ENCODE measurements around the gene ATP6V1G1. TPM values are rescaled to one million over a fixed set of nuclear protein-coding genes. Genes with fewer than 3 reads are reported as not detected.
A peak's percentile ranks its signal among the peaks of the same experiment; 100 is the strongest.

Gene ATP6V1G1
- polyA plus RNA-seq, 2 of the 4 experiments (the other 2 are of a cell fraction): 115 to 168 TPM

DNA sequence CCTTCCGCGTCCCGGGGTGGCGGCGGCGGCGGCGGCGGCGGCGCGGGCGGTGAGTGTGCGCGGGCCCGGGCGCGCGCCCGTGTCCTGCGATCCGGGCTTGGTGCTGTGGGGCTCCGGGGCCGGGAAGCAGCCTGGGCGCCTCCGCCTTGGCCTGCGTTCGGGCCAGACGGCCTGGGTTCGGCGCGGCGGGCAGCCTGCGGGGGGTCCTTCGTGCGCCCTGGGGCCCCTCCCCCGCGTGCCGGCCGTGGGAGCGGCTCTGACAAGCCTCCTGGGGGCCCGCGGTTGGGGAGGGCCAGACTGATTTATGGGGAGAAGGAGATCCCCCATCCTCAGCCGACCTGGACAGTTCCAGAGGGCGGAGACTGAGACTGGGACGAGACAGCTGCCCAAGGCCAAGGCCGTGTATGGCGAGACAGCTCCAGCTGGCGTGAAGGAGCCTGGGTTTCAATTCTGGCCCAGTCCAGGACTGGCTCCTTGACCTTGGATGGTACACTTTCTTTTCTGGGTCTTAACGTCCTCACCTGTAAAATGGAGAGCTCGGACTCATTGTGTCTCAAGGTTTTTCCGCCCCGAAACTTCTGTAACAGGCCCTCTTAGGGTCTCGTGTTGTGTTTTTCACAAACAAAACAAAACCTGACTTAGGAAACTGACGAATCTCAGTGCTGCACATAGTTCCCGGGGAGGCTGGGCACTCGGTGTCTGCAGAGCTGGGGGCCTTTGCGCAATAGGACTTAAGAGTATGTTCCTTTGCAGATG lies 24.1 kb downstream of the ATP6V1G1 start:
- no peak for FAIRE-seq
- peaks cover 24% of the 10 kb centered on the region for H3K4me1 ChIP-seq
- H3K27ac ChIP-seq: peak overlapping the region; percentile 89 to 98
- peak overlapping the region; percentile 65 for H3K4me3 ChIP-seq
- peak; percentile 81 to 88 for ATAC-seq
- H3K9me3 ChIP-seq: no peaks in the 10 kb centered on the region
- DNase-seq (ENCODE audit: low read depth in 1 of 2, low spot score in 1 of 2): peak; percentile 50 to 63
- WGBS (ENCODE audit: missing lambda C conversion rate): 23% methylated on average over 21 of the region's 58 CpGs
- CTCF ChIA-PET: interaction anchor here (0.6 to 3.0 kb wide), 10 partner anchors 9 to 263 kb away, joined by 3 to 7 read pairs (median 4); no protein-coding TSS in a partner anchor
- TF ChIP-seq CEBPB (IDR thresholded peaks at IDR 0.05) (peak; percentile 68 to 87), JUN (IDR thresholded peaks at IDR 0.05) (peak in 1 of 2 experiments; percentile 62; a peak in 2 of 5 replicates), HOXB5 (CRISPR knock-in tag; IDR thresholded peaks at IDR 0.05) (0 out of 2 replicates have a peak, but pooled peaks have one; percentile 37)
- TF ChIP-seq, protein P1, sequence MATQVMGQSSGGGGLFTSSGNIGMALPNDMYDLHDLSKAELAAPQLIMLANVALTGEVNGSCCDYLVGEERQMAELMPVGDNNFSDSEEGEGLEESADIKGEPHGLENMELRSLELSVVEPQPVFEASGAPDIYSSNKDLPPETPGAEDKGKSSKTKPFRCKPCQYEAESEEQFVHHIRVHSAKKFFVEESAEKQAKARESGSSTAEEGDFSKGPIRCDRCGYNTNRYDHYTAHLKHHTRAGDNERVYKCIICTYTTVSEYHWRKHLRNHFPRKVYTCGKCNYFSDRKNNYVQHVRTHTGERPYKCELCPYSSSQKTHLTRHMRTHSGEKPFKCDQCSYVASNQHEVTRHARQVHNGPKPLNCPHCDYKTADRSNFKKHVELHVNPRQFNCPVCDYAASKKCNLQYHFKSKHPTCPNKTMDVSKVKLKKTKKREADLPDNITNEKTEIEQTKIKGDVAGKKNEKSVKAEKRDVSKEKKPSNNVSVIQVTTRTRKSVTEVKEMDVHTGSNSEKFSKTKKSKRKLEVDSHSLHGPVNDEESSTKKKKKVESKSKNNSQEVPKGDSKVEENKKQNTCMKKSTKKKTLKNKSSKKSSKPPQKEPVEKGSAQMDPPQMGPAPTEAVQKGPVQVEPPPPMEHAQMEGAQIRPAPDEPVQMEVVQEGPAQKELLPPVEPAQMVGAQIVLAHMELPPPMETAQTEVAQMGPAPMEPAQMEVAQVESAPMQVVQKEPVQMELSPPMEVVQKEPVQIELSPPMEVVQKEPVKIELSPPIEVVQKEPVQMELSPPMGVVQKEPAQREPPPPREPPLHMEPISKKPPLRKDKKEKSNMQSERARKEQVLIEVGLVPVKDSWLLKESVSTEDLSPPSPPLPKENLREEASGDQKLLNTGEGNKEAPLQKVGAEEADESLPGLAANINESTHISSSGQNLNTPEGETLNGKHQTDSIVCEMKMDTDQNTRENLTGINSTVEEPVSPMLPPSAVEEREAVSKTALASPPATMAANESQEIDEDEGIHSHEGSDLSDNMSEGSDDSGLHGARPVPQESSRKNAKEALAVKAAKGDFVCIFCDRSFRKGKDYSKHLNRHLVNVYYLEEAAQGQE (IDR thresholded peaks at IDR 0.05): no peak
- POLR2A ChIA-PET: interaction anchor here (1.0 to 2.7 kb wide), 4 partner anchors 24 to 109 kb away, joined by 3 to 20 read pairs (median 8); partner anchors contain the start of gene ATP6V1G1
- H3K4me2 ChIP-seq: peak overlapping the region; percentile 83

DNA sequence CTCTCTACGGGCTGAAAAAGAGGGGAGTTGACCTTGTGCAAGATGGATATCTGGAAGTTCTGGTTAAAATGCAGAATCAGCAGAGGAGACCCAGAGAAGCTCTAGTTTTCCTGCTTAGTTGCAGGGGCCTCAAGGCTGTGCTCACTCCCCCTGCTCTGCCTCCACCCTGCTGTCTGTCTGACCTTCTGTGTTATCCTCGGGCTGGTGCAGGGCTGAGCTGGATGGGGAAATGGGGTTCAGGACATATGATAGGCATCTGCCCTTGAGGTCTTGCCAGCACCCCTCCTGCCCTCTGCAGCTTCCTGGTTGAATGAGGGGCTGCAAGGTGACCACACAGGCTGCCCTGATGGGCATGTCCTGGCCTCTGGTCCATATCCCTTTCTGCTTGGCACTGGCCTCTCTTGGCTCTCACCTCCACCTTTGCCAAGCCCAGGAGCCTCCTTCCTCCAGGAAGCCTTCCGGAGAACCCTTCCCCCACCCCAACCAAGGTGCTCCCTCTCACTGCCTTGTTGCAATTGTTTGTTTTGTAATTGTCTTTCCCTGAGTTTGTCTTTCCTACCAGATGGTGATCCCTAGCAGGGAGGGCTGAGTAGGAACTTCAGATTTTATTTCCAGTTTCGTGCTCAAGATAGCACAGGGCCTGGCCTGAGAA lies 24.8 kb downstream of the ATP6V1G1 start:
- TF ChIP-seq MAFK (IDR thresholded peaks at IDR 0.05; ENCODE audit: partially characterized antibody): peak; percentile 62
- TF ChIP-seq EHMT2 (IDR thresholded peaks at IDR 0.05; ENCODE audit: low read depth): no peak
- TF ChIP-seq ZFP36 (IDR thresholded peaks at IDR 0.05; ENCODE audit: borderline replicate concordance, partially characterized antibody): peak; percentile 19
- Histone ChIP-seq H3K4me3 (peak overlapping the region; percentile 65), H3K9me3 (no peaks in the 10 kb centered on the region), H3K4me2 (peak overlapping the region; percentile 83), H3K4me1 (peaks cover 25% of the 10 kb centered on the region), H3K27ac (peak overlapping the region; percentile 89 to 98)
- WGBS (ENCODE audit: missing lambda C conversion rate): 50% methylated on average over 4 of the region's 4 CpGs
- ATAC-seq (peak; percentile 5 to 38; a peak in 4 of 6 replicates), FAIRE-seq (no peak), DNase-seq (ENCODE audit: low read depth in 1 of 2, low spot score in 1 of 2) (no peak)
- CTCF ChIA-PET: interaction anchor here (0.6 to 3.0 kb wide), 10 partner anchors 9 to 263 kb away, joined by 3 to 7 read pairs (median 4); no protein-coding TSS in a partner anchor
- POLR2A ChIA-PET: interaction anchor here (1.7 to 2.7 kb wide), 2 partner anchors 25 to 60 kb away, joined by 9 to 20 read pairs; partner anchors contain the start of gene ATP6V1G1

DNA sequence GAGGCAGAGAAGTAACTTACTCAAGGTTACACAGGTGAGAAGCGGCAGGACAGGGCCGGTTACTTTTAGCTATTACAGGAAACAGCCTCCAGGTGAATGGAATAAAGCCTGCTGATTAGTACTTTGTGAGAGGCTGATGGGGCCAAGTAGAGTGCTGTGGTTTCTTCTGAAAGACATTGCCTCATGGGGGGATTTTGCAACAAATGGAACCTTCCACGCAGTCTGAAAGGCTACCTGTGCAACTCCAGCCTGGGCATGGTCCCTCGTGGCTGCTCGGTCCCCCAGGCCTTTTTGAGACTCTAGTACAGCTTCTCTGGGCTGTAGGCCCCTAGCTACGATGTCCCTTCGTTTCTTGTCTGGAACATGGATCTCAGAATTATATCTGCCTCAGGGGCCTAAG lies 25.5 kb downstream of the ATP6V1G1 start:
- DNase-seq (ENCODE audit: low read depth in 1 of 2, low spot score in 1 of 2): no peak
- ATAC-seq: no peak
- peak overlapping the region; percentile 83; the same call in 1 of the 3 replicates for H3K4me2 ChIP-seq
- H3K9me3 ChIP-seq: no peaks in the 10 kb centered on the region
- ChIA-PET CTCF (interaction anchor here (0.9 to 3.0 kb wide), 6 partner anchors 16 to 207 kb away, joined by 3 to 7 read pairs (median 5); no protein-coding TSS in a partner anchor), POLR2A (no interaction called here)
- 94% methylated on average over 7 of the region's 7 CpGs for WGBS (ENCODE audit: missing lambda C conversion rate)
- no peak for TF ChIP-seq CHD4 (IDR thresholded peaks at IDR 0.05; ENCODE audit: borderline replicate concordance)
- TF ChIP-seq, protein P2, sequence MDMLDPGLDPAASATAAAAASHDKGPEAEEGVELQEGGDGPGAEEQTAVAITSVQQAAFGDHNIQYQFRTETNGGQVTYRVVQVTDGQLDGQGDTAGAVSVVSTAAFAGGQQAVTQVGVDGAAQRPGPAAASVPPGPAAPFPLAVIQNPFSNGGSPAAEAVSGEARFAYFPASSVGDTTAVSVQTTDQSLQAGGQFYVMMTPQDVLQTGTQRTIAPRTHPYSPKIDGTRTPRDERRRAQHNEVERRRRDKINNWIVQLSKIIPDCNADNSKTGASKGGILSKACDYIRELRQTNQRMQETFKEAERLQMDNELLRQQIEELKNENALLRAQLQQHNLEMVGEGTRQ (IDR thresholded peaks at IDR 0.05): no peak
- TF ChIP-seq, protein P3, sequence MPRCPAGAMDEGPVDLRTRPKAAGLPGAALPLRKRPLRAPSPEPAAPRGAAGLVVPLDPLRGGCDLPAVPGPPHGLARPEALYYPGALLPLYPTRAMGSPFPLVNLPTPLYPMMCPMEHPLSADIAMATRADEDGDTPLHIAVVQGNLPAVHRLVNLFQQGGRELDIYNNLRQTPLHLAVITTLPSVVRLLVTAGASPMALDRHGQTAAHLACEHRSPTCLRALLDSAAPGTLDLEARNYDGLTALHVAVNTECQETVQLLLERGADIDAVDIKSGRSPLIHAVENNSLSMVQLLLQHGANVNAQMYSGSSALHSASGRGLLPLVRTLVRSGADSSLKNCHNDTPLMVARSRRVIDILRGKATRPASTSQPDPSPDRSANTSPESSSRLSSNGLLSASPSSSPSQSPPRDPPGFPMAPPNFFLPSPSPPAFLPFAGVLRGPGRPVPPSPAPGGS (IDR thresholded peaks at IDR 0.05): no peak
- TF ChIP-seq CBX2 (IDR thresholded peaks at IDR 0.05; ENCODE audit: borderline replicate concordance, low read depth): no peak
- no peak for TF ChIP-seq PHF8 (IDR thresholded peaks at IDR 0.05; ENCODE audit: borderline replicate concordance, low read depth)
- TF ChIP-seq EHMT2 (IDR thresholded peaks at IDR 0.05; ENCODE audit: low read depth): no peak
- no peak for TF ChIP-seq SMC3 (IDR thresholded peaks at IDR 0.05)
- no peak for TF ChIP-seq CHD2 (IDR thresholded peaks at IDR 0.05; ENCODE audit: low read length, partially characterized antibody)
- no peak for TF ChIP-seq JUN (IDR thresholded peaks at IDR 0.05)
- TF ChIP-seq NFE2L2 (conservative IDR thresholded peaks at IDR 0.05; ENCODE audit: low read length): no peak
- no peak for TF ChIP-seq MYC (IDR thresholded peaks at IDR 0.05; ENCODE audit: borderline replicate concordance, low read length)
- TF ChIP-seq HOXA7 (CRISPR knock-in tag; IDR thresholded peaks at IDR 0.05): no peak
- H3K4me1 ChIP-seq: peaks cover 25% of the 10 kb centered on the region
- no peak overlapping the region for H3K27ac ChIP-seq
- FAIRE-seq: no peak
- no peak overlapping the region for H3K4me3 ChIP-seq

All from A549 (cell line).